ENCODE measurements around the gene TBRG4. TPM values are rescaled to one million over a fixed set of nuclear protein-coding genes. Genes with fewer than 3 reads are reported as not detected.

Gene TBRG4
- total RNA-seq, 1 donor from 2014 or later: 107 TPM

GRCh38 chr7:45075871-45076796 is 35.4 kb downstream of the TBRG4 start:
- DNase-seq (ENCODE audit: low read depth): no peak

GRCh38 chr7:45075355-45075644 is 36.2 kb downstream of the TBRG4 start:
- no peak for DNase-seq (ENCODE audit: low read depth)

GRCh38 chr7:45074528-45075354 is 36.8 kb downstream of the TBRG4 start:
- DNase-seq (ENCODE audit: low read depth): no peak

- peak; percentile 78 for DNase-seq (ENCODE audit: low read depth)
These were observed 37.5 kb downstream of the TBRG4 start for GRCh38 chr7:45073786-45074527.

- no peak for DNase-seq (ENCODE audit: low read depth)
These were observed 38.3 kb downstream of the TBRG4 start for GRCh38 chr7:45073031-45073785.

- DNase-seq (ENCODE audit: low read depth): peak; percentile 60
These were observed 39.1 kb downstream of the TBRG4 start for GRCh38 chr7:45072131-45073030.

- DNase-seq (ENCODE audit: low read depth): no peak
These were observed 40.0 kb downstream of the TBRG4 start for GRCh38 chr7:45071528-45071927.

GRCh38 chr7:45070254-45070642 is 41.2 kb downstream of the TBRG4 start:
- peak; percentile 50 for DNase-seq (ENCODE audit: low read depth)

GRCh38 chr7:45069444-45070253 is 41.8 kb downstream of the TBRG4 start:
- no peak for DNase-seq (ENCODE audit: low read depth)

- DNase-seq (ENCODE audit: low read depth): no peak
These were observed 43.1 kb downstream of the TBRG4 start for GRCh38 chr7:45068236-45069023.

GRCh38 chr7:45067582-45067981 is 43.9 kb downstream of the TBRG4 start:
- DNase-seq (ENCODE audit: low read depth): no peak

GRCh38 chr7:45066409-45066808 is 45.1 kb downstream of the TBRG4 start:
- DNase-seq (ENCODE audit: low read depth): no peak

GRCh38 chr7:45065031-45065995 is 46.2 kb downstream of the TBRG4 start:
- DNase-seq (ENCODE audit: low read depth): peak; percentile 56

GRCh38 chr7:45064047-45064725 is 47.3 kb downstream of the TBRG4 start:
- peak; percentile 63 for DNase-seq (ENCODE audit: low read depth)

GRCh38 chr7:45061806-45062425 is 49.6 kb downstream of the TBRG4 start:
- no peak for DNase-seq (ENCODE audit: low read depth)

- DNase-seq (ENCODE audit: low read depth): no peak
These were observed 50.1 kb downstream of the TBRG4 start for GRCh38 chr7:45061352-45061751.

Data from myocyte (in vitro differentiated cells).